Vagina (tissue), 2 donors: ENCODE data around the gene OTULINL. TPM values are rescaled to one million over a fixed set of nuclear protein-coding genes. Genes with fewer than 3 reads are reported as not detected.

Experiments
- DNase-seq, 2 donors: peaks; one replicate each; pipeline ENCODE4 v3.0.0-alpha.2; 2017; ENCODE audit errors: extremely low spot score in 2 of 2
- H3K27ac ChIP-seq: fragments of 200-600 bp; sonication (generic); one replicate; pipeline ENCODE4 v1.5.1; 2019
- H3K27me3 ChIP-seq: fragments of 200-600 bp; sonication (generic); one replicate; pipeline ENCODE4 v1.5.1; 2019
- H3K36me3 ChIP-seq, 2 donors: fragments of 200-600 bp; sonication (generic); one replicate each; pipeline ENCODE4 v1.5.1; 2017 to 2019
- H3K4me1 ChIP-seq: fragments of 200-600 bp; sonication (generic); one replicate; pipeline ENCODE4 v1.5.1; 2019
- H3K4me3 ChIP-seq, 2 donors: fragments of 200-600 bp; sonication (generic); 1 replicate in 1 of 2; 2 replicates in 1 of 2; pipeline ENCODE4 v1.5.1; 2016 to 2019
- H3K9me3 ChIP-seq: fragments of 200-600 bp; sonication (generic); one replicate; pipeline ENCODE4 v1.5.1; 2019
- CTCF ChIP-seq, 3 experiments: fragments of 450-650 bp in 2 of 3; fragments of 200-600 bp in 1 of 3; sonication (generic) in 1 of 3; IDR thresholded peaks; one replicate each; pipeline ENCODE4 v1.5.1; 2017 to 2019; ENCODE audit warnings: antibody characterized with exemption in 3 of 3, mild to moderate bottlenecking in 2 of 3, moderate library complexity in 2 of 3
- POLR2A ChIP-seq, 2 donors: fragments of 450-650 bp; IDR thresholded peaks; one replicate each; pipeline ENCODE4 v1.6.1; 2017; ENCODE audit warnings: antibody characterized with exemption in 2 of 2, mild to moderate bottlenecking in 2 of 2, moderate library complexity in 2 of 2
- POLR2AphosphoS5 ChIP-seq, 2 donors: sonication (generic); formaldehyde crosslinking; IDR thresholded peaks; one replicate each; pipeline ENCODE4 v1.9.0; 2017; ENCODE audit warnings: antibody characterized with exemption in 2 of 2, mild to moderate bottlenecking in 2 of 2, low read depth in 1 of 2; ENCODE audit not compliant: insufficient read depth in 1 of 2
- intact Hi-C: fragments of 100-400 bp; cut with DNase I; formaldehyde crosslinking; loops from one replicate; pipeline ENCODE4 v1.15.1; 2023
- total RNA-seq: library from RNA; depleted of rRNA; stranded (reverse); fragments of >200 nt; gene quantifications from one replicate; pipeline ENCODE4 v1.2.3, GENCODE V29; 2016

OTULINL gene
- total RNA-seq, 1 donor from 2014 or later: 8.8 TPM

- Histone ChIP-seq H3K27me3 (no peaks in the 10 kb centered on the region), H3K9me3 (no peaks in the 10 kb centered on the region), H3K36me3 (no peaks in the 10 kb centered on the region), H3K4me1 (peaks cover 13% of the 10 kb centered on the region), H3K4me3 (no peak overlapping the region), H3K27ac (no peak overlapping the region)
- TF ChIP-seq POLR2AphosphoS5 (IDR thresholded peaks at IDR 0.05; ENCODE audit: insufficient read depth in 1 of 2, low read depth in 1 of 2) (peak in 1 of 2 donors; percentile 68), POLR2A (IDR thresholded peaks at IDR 0.05) (no peak)
- DNase-seq: no peak
- intact Hi-C loops: no loop called here
These were observed 78.4 kb downstream of the OTULINL start for GRCh38 chr5:14659821-14660607.

- Histone ChIP-seq H3K36me3 (no peaks in the 10 kb centered on the region), H3K27me3 (no peaks in the 10 kb centered on the region), H3K9me3 (no peaks in the 10 kb centered on the region), H3K4me3 (no peak overlapping the region), H3K4me1 (peaks cover 19% of the 10 kb centered on the region), H3K27ac (no peak overlapping the region)
- DNase-seq: no peak
- no peak for TF ChIP-seq POLR2A (IDR thresholded peaks at IDR 0.05)
- no peak for TF ChIP-seq CTCF (IDR thresholded peaks at IDR 0.05)
- TF ChIP-seq POLR2AphosphoS5 (IDR thresholded peaks at IDR 0.05; ENCODE audit: insufficient read depth in 1 of 2, low read depth in 1 of 2): no peak
- intact Hi-C loops: no loop called here
These were observed 79.2 kb downstream of the OTULINL start for GRCh38 chr5:14660833-14661232.

Other genes starting within 250 kb of the OTULINL start
- gene OTULIN, start 82.9 kb downstream of the OTULINL start, total RNA-seq: 34.1 TPM